Subcutaneous adipose tissue (tissue), 4 donors: Measurements from ENCODE around the gene EMP1. TPM values are rescaled to one million over a fixed set of nuclear protein-coding genes. Genes with fewer than 3 reads are reported as not detected.

Experiments
- total RNA-seq, 4 donors: library from RNA; depleted of rRNA; stranded (reverse); fragments of >200 nt; gene quantifications; one replicate each; pipeline ENCODE4 v1.1.0, GENCODE V29; 2016
- TF ChIP-seq, protein P1 (sequence below): fragments of 450-650 bp; IDR thresholded peaks from one replicate; pipeline ENCODE4 v1.5.1; 2016; ENCODE audit warnings: low read depth, mild to moderate bottlenecking, control low read depth, antibody characterized with exemption, moderate library complexity

EMP1 gene
- total RNA-seq, 4 donors from 2014 or later, result 583 to 987 (median 676) TPM

DNA sequence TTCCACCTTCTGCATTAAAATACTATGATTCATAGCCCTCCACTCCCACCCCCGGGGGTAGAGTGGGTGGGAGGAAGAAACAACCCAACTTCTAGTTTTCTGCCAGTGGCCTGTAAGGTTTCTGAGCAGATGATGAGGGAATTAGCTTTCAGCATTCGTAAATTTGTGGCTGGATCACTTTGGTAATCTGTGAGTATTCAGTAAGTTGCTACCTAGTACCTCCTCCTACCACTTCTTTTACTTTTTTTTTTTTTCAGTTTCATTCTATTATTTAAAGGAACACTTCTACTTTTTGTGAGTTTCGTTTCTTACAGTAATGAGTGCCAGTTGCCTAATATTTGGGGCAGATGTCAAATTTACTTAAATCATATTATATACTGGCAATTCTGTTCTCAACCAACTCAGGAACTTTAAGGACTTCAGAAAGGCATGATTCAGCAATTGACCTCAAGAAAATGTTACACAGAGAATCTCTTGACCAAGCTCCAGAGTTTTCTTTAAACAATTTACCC is 42.4 kb upstream of the EMP1 start:
- TF ChIP-seq, protein P1, sequence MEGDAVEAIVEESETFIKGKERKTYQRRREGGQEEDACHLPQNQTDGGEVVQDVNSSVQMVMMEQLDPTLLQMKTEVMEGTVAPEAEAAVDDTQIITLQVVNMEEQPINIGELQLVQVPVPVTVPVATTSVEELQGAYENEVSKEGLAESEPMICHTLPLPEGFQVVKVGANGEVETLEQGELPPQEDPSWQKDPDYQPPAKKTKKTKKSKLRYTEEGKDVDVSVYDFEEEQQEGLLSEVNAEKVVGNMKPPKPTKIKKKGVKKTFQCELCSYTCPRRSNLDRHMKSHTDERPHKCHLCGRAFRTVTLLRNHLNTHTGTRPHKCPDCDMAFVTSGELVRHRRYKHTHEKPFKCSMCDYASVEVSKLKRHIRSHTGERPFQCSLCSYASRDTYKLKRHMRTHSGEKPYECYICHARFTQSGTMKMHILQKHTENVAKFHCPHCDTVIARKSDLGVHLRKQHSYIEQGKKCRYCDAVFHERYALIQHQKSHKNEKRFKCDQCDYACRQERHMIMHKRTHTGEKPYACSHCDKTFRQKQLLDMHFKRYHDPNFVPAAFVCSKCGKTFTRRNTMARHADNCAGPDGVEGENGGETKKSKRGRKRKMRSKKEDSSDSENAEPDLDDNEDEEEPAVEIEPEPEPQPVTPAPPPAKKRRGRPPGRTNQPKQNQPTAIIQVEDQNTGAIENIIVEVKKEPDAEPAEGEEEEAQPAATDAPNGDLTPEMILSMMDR, result no peak

DNA sequence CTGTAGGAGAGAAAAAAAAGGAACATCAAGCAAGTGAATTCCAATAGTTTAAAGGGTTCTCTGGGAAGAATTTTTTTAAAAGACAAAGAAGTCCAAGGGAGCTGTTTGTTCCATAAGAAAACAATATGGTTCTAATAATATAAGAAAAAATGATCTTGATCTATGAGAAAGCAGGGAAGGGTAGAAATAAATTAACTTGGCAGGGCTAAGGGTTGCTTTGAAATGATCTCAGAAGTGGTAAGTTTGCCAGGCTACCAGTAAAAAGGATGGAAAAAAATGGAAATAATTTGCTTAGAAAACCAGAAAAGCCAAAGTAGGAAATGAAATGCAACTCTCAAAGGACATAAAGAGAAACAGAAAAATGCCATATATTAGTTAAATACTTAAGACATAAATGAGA is 41.7 kb upstream of the EMP1 start:
- TF ChIP-seq, protein P1, result no peak

DNA sequence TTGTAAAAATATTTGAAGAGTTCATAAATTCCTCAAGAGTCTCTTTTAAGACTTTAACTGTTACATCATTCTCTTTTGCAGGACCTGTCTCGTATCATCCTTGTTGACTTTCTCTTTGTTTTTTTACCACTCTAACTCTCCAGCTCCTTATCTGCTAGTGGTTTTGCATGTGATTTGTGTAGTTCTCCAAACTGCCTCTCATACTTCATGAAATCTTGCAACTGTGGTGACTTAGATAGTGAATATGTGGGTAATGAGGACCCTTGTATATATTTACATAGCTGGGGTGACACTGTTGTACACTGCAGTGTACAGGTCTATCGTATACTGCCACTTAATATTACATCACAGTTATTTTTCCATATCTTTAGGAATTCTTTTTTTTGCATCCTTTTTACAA is 40.2 kb upstream of the EMP1 start:
- TF ChIP-seq, protein P1, result no peak

DNA sequence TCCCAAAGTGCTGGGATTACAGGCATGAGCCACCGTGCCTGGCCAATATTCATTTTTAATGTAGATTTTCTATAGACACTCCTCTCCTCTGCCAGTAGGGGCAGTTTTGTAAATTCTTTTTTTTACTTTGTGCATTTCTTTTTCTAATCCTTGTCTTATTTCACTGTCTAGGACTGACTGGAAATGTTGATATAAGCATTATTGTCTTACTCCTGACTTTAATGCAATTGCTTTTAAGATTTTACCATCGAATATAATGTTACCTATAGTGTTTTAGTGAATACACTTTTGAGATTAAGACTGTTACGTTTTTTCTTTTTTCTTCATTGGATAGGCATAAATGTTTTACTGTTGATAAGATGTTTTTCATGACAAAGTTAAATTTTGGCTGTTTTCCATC is 35.4 kb upstream of the EMP1 start:
- TF ChIP-seq, protein P1, result no peak

GRCh38 chr12:13162904-13163303 is 33.6 kb upstream of the EMP1 start:
- TF ChIP-seq, protein P1, result no peak

GRCh38 chr12:13163868-13164635 is 32.5 kb upstream of the EMP1 start:
- TF ChIP-seq, protein P1, result no peak

GRCh38 chr12:13164921-13165616 is 31.5 kb upstream of the EMP1 start:
- TF ChIP-seq, protein P1, result no peak
